Naive thymus-derived CD4-positive, alpha-beta T cell (primary cell): Measurements from ENCODE around the gene EFS. TPM values are rescaled to one million over a fixed set of nuclear protein-coding genes. Genes with fewer than 3 reads are reported as not detected.
"Not testable (repeated sequence)": the region's sequence is repeated elsewhere in the genome, so short reads cannot be mapped to it uniquely, and the experiment has no call there.

ENCODE experiments used
- ATAC-seq: fragments of 150-1000 bp; cut with Tn5 transposase; 2 replicates; pipeline ENCODE4 v1.10.0; 2021; ENCODE audit warnings: mild to moderate bottlenecking, moderate library complexity
- CTCF ChIA-PET: fragments of 350-600 bp; sonication (Branson Sonifier 250); formaldehyde crosslinking; loops from one replicate; lab custom pipeline; 2021; ENCODE audit warnings: antibody characterized with exemption; lab: Charles Lee
- POLR2A ChIA-PET: fragments of 350-600 bp; sonication (Branson Sonifier 250); formaldehyde crosslinking; loops from one replicate; lab custom pipeline; 2021; ENCODE audit warnings: antibody characterized with exemption, inconsistent platforms; lab: Charles Lee
- DNase-seq, 9 donors: peaks; one replicate each; pipeline versions ENCODE4 v3.0.0 to v3.0.0-alpha.2; 2020 to 2022; ENCODE audit warnings: mixed read lengths in 1 of 9
- H3K27ac ChIP-seq: one replicate; pipeline ENCODE4 v1.7.0; 2013; ENCODE audit warnings: mild to moderate bottlenecking, low read depth, low read length, moderate library complexity
- H3K27me3 ChIP-seq, 2 donors: one replicate each; pipeline ENCODE4 v1.7.0; 2013; ENCODE audit warnings: low read length in 2 of 2, mild to moderate bottlenecking in 2 of 2, moderate library complexity in 2 of 2; ENCODE audit not compliant: control insufficient read depth in 2 of 2, insufficient read depth in 2 of 2
- H3K36me3 ChIP-seq, 3 experiments: 1 replicate in 2 of 3; 2 replicates in 1 of 3; pipeline ENCODE4 v1.7.0; 2013; ENCODE audit warnings: low read length in 3 of 3, mild to moderate bottlenecking in 3 of 3, moderate library complexity in 1 of 3; ENCODE audit not compliant: insufficient read depth in 3 of 3, control insufficient read depth in 2 of 3
- H3K4me1 ChIP-seq, 2 donors: one replicate each; pipeline ENCODE4 v1.7.0; 2013; ENCODE audit warnings: low read length in 2 of 2, mild to moderate bottlenecking in 2 of 2, moderate library complexity in 1 of 2; ENCODE audit not compliant: control insufficient read depth in 2 of 2, insufficient read depth in 2 of 2
- H3K4me3 ChIP-seq: 2 replicates; pipeline ENCODE4 v1.7.0; 2013; ENCODE audit warnings: mild to moderate bottlenecking, low read length
- H3K9me3 ChIP-seq, 3 experiments: 1 replicate in 2 of 3; 2 replicates in 1 of 3; pipeline ENCODE4 v1.7.0; 2013; ENCODE audit warnings: low read length in 3 of 3; ENCODE audit not compliant: control insufficient read depth in 2 of 3
- H3K27ac Mint-ChIP-seq, 9 donors: one replicate each; pipeline ENCODE4 v1.8.0; 2020 to 2022; ENCODE audit warnings: mixed read lengths in 9 of 9, mild to moderate bottlenecking in 8 of 9, moderate library complexity in 5 of 9, inconsistent platforms in 2 of 9
- H3K27me3 Mint-ChIP-seq, 5 donors: one replicate each; pipeline ENCODE4 v1.8.0; 2021 to 2022; ENCODE audit warnings: mixed read lengths in 5 of 5, mild to moderate bottlenecking in 1 of 5
- H3K36me3 Mint-ChIP-seq, 5 donors: one replicate each; pipeline ENCODE4 v1.8.0; 2020 to 2022; ENCODE audit warnings: mixed read lengths in 5 of 5, mild to moderate bottlenecking in 3 of 5, inconsistent platforms in 1 of 5
- H3K4me1 Mint-ChIP-seq, 7 donors: one replicate each; pipeline ENCODE4 v1.8.0; 2020 to 2022; ENCODE audit warnings: mixed read lengths in 7 of 7, mild to moderate bottlenecking in 3 of 7, inconsistent platforms in 1 of 7
- H3K4me3 Mint-ChIP-seq, 10 donors: one replicate each; pipeline ENCODE4 v1.8.0; 2020 to 2022; ENCODE audit warnings: mild to moderate bottlenecking in 10 of 10, mixed read lengths in 10 of 10, moderate library complexity in 6 of 10, inconsistent platforms in 2 of 10
- H3K9me3 Mint-ChIP-seq, 11 donors: one replicate each; pipeline ENCODE4 v1.8.0; 2020 to 2022; ENCODE audit warnings: mixed read lengths in 11 of 11, mild to moderate bottlenecking in 4 of 11, inconsistent platforms in 1 of 11, moderate library complexity in 1 of 11
- intact Hi-C, 2 donors: fragments of 100-400 bp; cut with micrococcal nuclease; formaldehyde crosslinking; loops; one replicate each; pipeline ENCODE4 v1.15.1; 2023
- polyA plus RNA-seq, 2 donors: library from polyadenylated mRNA; unstranded; fragments of 300-500 nt; fragmentation: Illumina TruSeq; gene quantifications; one replicate each; pipeline ENCODE4 v1.2.3, GENCODE V29; 2021
- total RNA-seq, 6 experiments: library from RNA in 5 of 6; stranded (reverse) in 5 of 6; gene quantifications; 1 replicate in 5 of 6; 2 replicates in 1 of 6; pipeline ENCODE4 v1.2.3 and lab custom pipeline; 2021 to 2026

Gene EFS
- total and polyA plus RNA-seq, 7 experiments from 2014 or later, result not detected

DNA sequence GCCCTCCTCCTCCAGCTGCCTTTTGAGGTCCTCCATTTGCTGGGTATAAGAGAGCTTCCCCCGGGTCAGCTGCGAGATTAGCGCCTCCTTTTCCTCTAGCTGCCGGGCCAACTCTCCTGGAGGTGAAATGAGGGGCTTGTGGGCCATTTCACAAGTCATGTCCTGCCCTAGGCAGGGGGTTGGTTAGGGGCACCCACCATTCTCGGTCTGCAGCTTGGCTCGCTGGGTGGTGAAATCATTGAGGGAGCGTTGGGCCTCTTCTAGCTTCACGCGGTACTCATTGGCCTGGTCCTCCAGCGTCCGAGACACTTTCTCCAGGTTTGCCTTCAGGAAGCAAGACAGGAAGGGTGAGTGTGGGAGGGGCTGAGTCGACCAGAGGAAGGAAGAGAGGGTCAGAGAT, 24.4 kb upstream of the EFS start:
- intact Hi-C loops, result no loop called here
- CTCF ChIA-PET, result interaction anchor here (3.5 kb wide), 1 partner anchor 9 kb away, joined by 11 read pairs; no protein-coding TSS in a partner anchor

GRCh38 chr14:23388996-23389395, 24.0 kb upstream of the EFS start:
- H3K36me3 ChIP-seq, result no peaks in the 10 kb centered on the region

More for the DNA sequence above, 24.4 kb upstream of the EFS start:
- POLR2A ChIA-PET, result no interaction called here
- no peaks in the 10 kb centered on the region for H3K4me1 ChIP-seq
- H3K9me3 ChIP-seq, result no peaks in the 10 kb centered on the region
- no peak overlapping the region for H3K4me3 ChIP-seq
- peaks cover 0 to 14% (median 0%) of the 10 kb centered on the region in 5 donors for H3K27me3 Mint-ChIP-seq
- no peaks in the 10 kb centered on the region for H3K36me3 ChIP-seq
- H3K4me1 Mint-ChIP-seq, result no peaks in the 10 kb centered on the region
- no peaks in the 10 kb centered on the region for H3K36me3 Mint-ChIP-seq
- DNase-seq (no peak), ATAC-seq (no peak)
- H3K27me3 ChIP-seq, result no peaks in the 10 kb centered on the region
- H3K27ac ChIP-seq, result no peak overlapping the region
- H3K27ac Mint-ChIP-seq, result no peak overlapping the region
- peaks cover 0 to 1% (median 0%) of the 10 kb centered on the region in 11 donors for H3K9me3 Mint-ChIP-seq
- H3K4me3 Mint-ChIP-seq, result no peak overlapping the region

GRCh38 chr14:23387916-23388882, 23.2 kb upstream of the EFS start:
- peaks cover 0 to 3% (median 0%) of the 10 kb centered on the region in 11 donors for H3K9me3 Mint-ChIP-seq
- Histone ChIP-seq H3K27me3 (no peaks in the 10 kb centered on the region), H3K27ac (no peak overlapping the region), H3K9me3 (no peaks in the 10 kb centered on the region), H3K36me3 (no peaks in the 10 kb centered on the region), H3K4me3 (no peak overlapping the region), H3K4me1 (no peaks in the 10 kb centered on the region)
- ATAC-seq (no peak), DNase-seq (no peak)
- no peaks in the 10 kb centered on the region for H3K36me3 Mint-ChIP-seq
- peaks cover 0 to 14% (median 0%) of the 10 kb centered on the region in 5 donors for H3K27me3 Mint-ChIP-seq
- intact Hi-C loops, result no loop called here
- no peak overlapping the region for H3K27ac Mint-ChIP-seq
- ChIA-PET POLR2A (no interaction called here), CTCF (no interaction called here)
- H3K4me1 Mint-ChIP-seq, result no peaks in the 10 kb centered on the region
- no peak overlapping the region for H3K4me3 Mint-ChIP-seq

More at GRCh38 chr14:23388996-23389395, 24.0 kb upstream of the EFS start:
- DNase-seq, result no peak
- Mint-ChIP-seq H3K27ac (no peak overlapping the region), H3K36me3 (no peaks in the 10 kb centered on the region), H3K4me1 (no peaks in the 10 kb centered on the region), H3K27me3 (peaks cover 0 to 14% (median 0%) of the 10 kb centered on the region in 5 donors), H3K9me3 (peaks cover 0 to 1% (median 0%) of the 10 kb centered on the region in 11 donors), H3K4me3 (no peak overlapping the region)
- POLR2A ChIA-PET, result no interaction called here
- no peaks in the 10 kb centered on the region for H3K4me1 ChIP-seq
- no peaks in the 10 kb centered on the region for H3K9me3 ChIP-seq
- H3K27ac ChIP-seq, result no peak overlapping the region
- CTCF ChIA-PET, result interaction anchor here (3.5 kb wide), 1 partner anchor 9 kb away, joined by 11 read pairs; no protein-coding TSS in a partner anchor
- no peaks in the 10 kb centered on the region for H3K27me3 ChIP-seq
- no peak overlapping the region for H3K4me3 ChIP-seq
- no peak for ATAC-seq
- intact Hi-C loops, result no loop called here

DNA sequence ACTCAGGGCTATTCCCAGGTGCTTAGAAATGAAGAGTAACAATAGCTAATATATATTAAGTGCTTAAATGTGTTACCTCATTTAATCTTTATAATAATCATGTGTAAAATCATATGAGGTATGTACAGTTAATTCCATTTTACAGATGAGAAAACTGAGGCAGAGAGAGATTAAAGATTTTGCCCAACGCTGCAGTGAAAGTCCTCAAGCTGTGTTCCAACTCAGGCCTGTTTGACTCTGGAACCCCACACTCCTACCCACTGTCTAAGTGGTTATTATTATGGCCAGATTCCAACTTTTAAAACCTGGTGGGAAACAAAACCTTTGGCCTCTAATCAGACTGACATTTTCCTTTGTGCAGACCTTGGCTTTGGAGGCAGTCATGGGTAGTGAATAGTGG, 22.0 kb upstream of the EFS start:
- no peaks in the 10 kb centered on the region for H3K27me3 ChIP-seq
- H3K9me3 Mint-ChIP-seq, result peaks cover 0 to 3% (median 0%) of the 10 kb centered on the region in 11 donors
- ChIA-PET CTCF (interaction anchor here (1.1 kb wide), 1 partner anchor 13 kb away, joined by 3 read pairs; no protein-coding TSS in a partner anchor), POLR2A (no interaction called here)
- intact Hi-C loops, result no loop called here
- H3K27ac Mint-ChIP-seq, result no peak overlapping the region
- no peaks in the 10 kb centered on the region for H3K9me3 ChIP-seq
- DNase-seq (no peak), ATAC-seq (no peak)
- peaks cover 0 to 23% (median 0%) of the 10 kb centered on the region in 5 donors for H3K27me3 Mint-ChIP-seq
- H3K4me1 ChIP-seq, result no peaks in the 10 kb centered on the region
- H3K36me3 Mint-ChIP-seq, result no peaks in the 10 kb centered on the region
- no peak overlapping the region for H3K27ac ChIP-seq
- H3K4me3 ChIP-seq, result no peak overlapping the region
- no peaks in the 10 kb centered on the region for H3K4me1 Mint-ChIP-seq
- no peaks in the 10 kb centered on the region for H3K36me3 ChIP-seq
- H3K4me3 Mint-ChIP-seq, result no peak overlapping the region

- DNase-seq, H3K9me3 ChIP-seq, H3K36me3 Mint-ChIP-seq, H3K4me3 Mint-ChIP-seq, H3K4me1 ChIP-seq, intact Hi-C loops, H3K9me3 Mint-ChIP-seq, H3K27ac ChIP-seq, H3K36me3 ChIP-seq, POLR2A ChIA-PET, H3K4me3 ChIP-seq, ATAC-seq, H3K4me1 Mint-ChIP-seq, H3K27me3 ChIP-seq: not testable (repeated sequence)
- peak overlapping the region in 1 of 9 donors; percentile 19 for H3K27ac Mint-ChIP-seq
- CTCF ChIA-PET, result interaction anchor here (1.1 to 1.6 kb wide), 2 partner anchors 12 to 33 kb away, joined by 3 to 4 read pairs; partner anchors contain the start of gene SLC22A17
- peaks cover 0 to 26% (median 0%) of the 10 kb centered on the region in 5 donors for H3K27me3 Mint-ChIP-seq
Observed at GRCh38 chr14:23386266-23386657, 21.3 kb upstream of the EFS start.

DNA sequence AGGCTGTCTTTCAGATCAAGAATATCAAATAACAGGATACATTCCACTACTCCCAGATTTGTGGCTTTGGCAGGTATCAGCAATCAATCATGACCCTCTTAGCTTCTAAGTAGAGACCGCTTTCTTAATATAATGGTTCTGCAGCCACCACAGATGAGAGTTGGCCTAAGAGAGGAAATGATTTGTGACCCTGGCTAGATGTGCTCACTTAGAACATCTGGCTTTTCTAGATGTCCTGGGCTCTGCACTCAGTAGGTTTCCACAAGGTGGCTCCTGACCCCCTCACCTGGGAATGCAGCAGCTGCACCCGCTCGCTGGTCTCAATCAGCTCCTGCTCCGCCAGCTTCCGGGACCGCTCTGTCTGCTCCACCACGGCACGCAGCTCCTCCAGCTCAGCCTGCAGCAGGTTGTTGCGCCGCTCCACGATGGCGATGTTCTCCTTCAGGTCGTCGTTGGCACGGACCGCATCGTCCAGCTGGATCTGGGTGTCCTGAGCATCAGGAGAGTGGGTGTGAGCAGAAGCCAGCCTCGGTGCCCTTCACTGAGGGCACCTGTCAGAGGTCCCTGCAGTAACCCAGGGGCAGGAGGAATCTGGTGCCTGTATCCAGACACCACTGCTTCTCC, 20.8 kb upstream of the EFS start:
- no peak overlapping the region for H3K27ac ChIP-seq
- Mint-ChIP-seq H3K27ac (peak overlapping the region in 1 of 9 donors; percentile 46), H3K27me3 (peaks cover 0 to 24% (median 0%) of the 10 kb centered on the region in 5 donors), H3K9me3 (peaks cover 0 to 3% (median 0%) of the 10 kb centered on the region in 11 donors), H3K4me1 (no peaks in the 10 kb centered on the region), H3K4me3 (no peak overlapping the region), H3K36me3 (no peaks in the 10 kb centered on the region)
- no peak for DNase-seq
- ChIA-PET POLR2A (no interaction called here), CTCF (interaction anchor here (1.0 to 1.6 kb wide), 2 partner anchors 33 to 121 kb away, joined by 4 read pairs; partner anchors contain the start of gene SLC22A17)
- ATAC-seq, result no peak
- no peaks in the 10 kb centered on the region for H3K36me3 ChIP-seq
- H3K4me1 ChIP-seq, result no peaks in the 10 kb centered on the region
- H3K4me3 ChIP-seq, result no peak overlapping the region
- H3K9me3 ChIP-seq, result no peaks in the 10 kb centered on the region
- intact Hi-C loops, result no loop called here
- H3K27me3 ChIP-seq, result no peaks in the 10 kb centered on the region
